GM23338 (cell line): ENCODE results near the gene JAKMIP2. TPM values are rescaled to one million over a fixed set of nuclear protein-coding genes. Genes with fewer than 3 reads are reported as not detected.

Experiments
- ATAC-seq: fragments of 200-7000 bp; cut with Tn5 transposase; 3 replicates; pipeline ENCODE4 v1.9.1; 2020
- DNase-seq: peaks from one replicate; pipeline ENCODE4 v3.0.0-alpha.2; 2015; ENCODE audit warnings: low spot score
- H2AFZ ChIP-seq: fragments of 200-600 bp; sonication (generic); 2 replicates; pipeline ENCODE4 v1.8.0; 2016; ENCODE audit warnings: antibody characterized with exemption, mild to moderate bottlenecking, moderate library complexity
- H3F3A ChIP-seq: fragments of 200-600 bp; sonication (generic); replicated peaks from 2 replicates; pipeline ENCODE4 v1.8.0; 2017; ENCODE audit warnings: antibody characterized with exemption, mixed run types, low read depth
- H3K27ac ChIP-seq: fragments of 200-600 bp; sonication (generic); 2 replicates; pipeline ENCODE4 v1.6.1; 2016; ENCODE audit warnings: low read depth
- H3K27me3 ChIP-seq: fragments of 200-600 bp; sonication (generic); 2 replicates; pipeline ENCODE4 v1.8.0; 2016; ENCODE audit warnings: mild to moderate bottlenecking, mixed run types, moderate library complexity; ENCODE audit not compliant: insufficient read depth
- H3K36me3 ChIP-seq: fragments of 200-600 bp; sonication (generic); 2 replicates; pipeline ENCODE4 v1.8.0; 2016; ENCODE audit warnings: mild to moderate bottlenecking; ENCODE audit not compliant: insufficient read depth
- H3K4me1 ChIP-seq: fragments of 200-600 bp; sonication (generic); 2 replicates; pipeline ENCODE4 v1.8.0; 2016; ENCODE audit warnings: mild to moderate bottlenecking, moderate library complexity; ENCODE audit not compliant: insufficient read depth
- H3K4me2 ChIP-seq: fragments of 200-600 bp; sonication (generic); 2 replicates; pipeline ENCODE4 v1.7.1; 2017; ENCODE audit warnings: mixed run types
- H3K4me3 ChIP-seq: fragments of 200-600 bp; sonication (generic); 2 replicates; pipeline ENCODE4 v1.6.1; 2016; ENCODE audit warnings: mixed run types
- H3K79me2 ChIP-seq: fragments of 200-600 bp; sonication (generic); replicated peaks from 2 replicates; pipeline ENCODE4 v1.8.0; 2017; ENCODE audit warnings: mild to moderate bottlenecking; ENCODE audit not compliant: insufficient read depth
- H3K9me2 ChIP-seq: fragments of 200-600 bp; sonication (generic); 2 replicates; pipeline ENCODE4 v1.8.0; 2017; ENCODE audit not compliant: insufficient read depth
- H4K20me1 ChIP-seq: fragments of 200-600 bp; sonication (generic); replicated peaks from 2 replicates; pipeline ENCODE4 v1.8.0; 2017; ENCODE audit warnings: mild to moderate bottlenecking; ENCODE audit not compliant: insufficient read depth
- H3K27ac Mint-ChIP-seq: 2 replicates; pipeline ENCODE4 v1.8.0; 2020; ENCODE audit warnings: inconsistent platforms, mild to moderate bottlenecking, moderate library complexity, mixed read lengths
- H3K27me3 Mint-ChIP-seq: 3 replicates; pipeline ENCODE4 v1.8.0; 2022; ENCODE audit warnings: low read depth, mild to moderate bottlenecking, moderate library complexity, mixed read lengths, inconsistent platforms; ENCODE audit not compliant: insufficient read depth, poor library complexity
- H3K36me3 Mint-ChIP-seq: 3 replicates; pipeline ENCODE4 v1.8.0; 2021; ENCODE audit warnings: low read depth, mild to moderate bottlenecking, inconsistent platforms, moderate library complexity, mixed read lengths
- H3K4me1 Mint-ChIP-seq: 3 replicates; pipeline ENCODE4 v1.8.0; 2020; ENCODE audit warnings: mild to moderate bottlenecking, inconsistent platforms, mixed read lengths
- H3K4me3 Mint-ChIP-seq: 3 replicates; pipeline ENCODE4 v1.8.0; 2021; ENCODE audit warnings: moderate library complexity, mild to moderate bottlenecking, inconsistent platforms, mixed read lengths
- H3K9me3 Mint-ChIP-seq: 3 replicates; pipeline ENCODE4 v1.8.0; 2020; ENCODE audit warnings: moderate library complexity, mild to moderate bottlenecking, inconsistent platforms, mixed read lengths
- CREB1 ChIP-seq: fragments of 250-450 bp; sonication (Bioruptor Pico); IDR thresholded peaks from 2 replicates; pipeline ENCODE4 v1.5.0; 2020; ENCODE audit warnings: low read depth, mild to moderate bottlenecking, moderate library complexity
- CTCF ChIP-seq, 2 experiments: fragments of 200-600 bp in 1 of 2; sonication (generic) in 1 of 2; conservative IDR thresholded peaks; 2 replicates each; pipeline versions ENCODE4 v1.5.1 to v1.6.1; 2016 to 2017; ENCODE audit warnings: antibody characterized with exemption in 2 of 2, low read depth in 2 of 2, mild to moderate bottlenecking in 2 of 2, moderate library complexity in 1 of 2
- ETS1 ChIP-seq: IDR thresholded peaks from 2 replicates; pipeline ENCODE4 v1.6.1; 2016; ENCODE audit warnings: antibody characterized with exemption
- EZH2 ChIP-seq: fragments of 200-600 bp; sonication (generic); IDR thresholded peaks from one replicate; pipeline ENCODE4 v1.8.0; 2017; ENCODE audit warnings: antibody characterized with exemption, mild to moderate bottlenecking, low read depth; ENCODE audit not compliant: unreplicated experiment
- EZH2phosphoT487 ChIP-seq: fragments of 200-600 bp; sonication (generic); IDR thresholded peaks from one replicate; pipeline ENCODE4 v1.8.1; 2018; ENCODE audit warnings: antibody characterized with exemption; ENCODE audit not compliant: unreplicated experiment
- JUNB ChIP-seq: IDR thresholded peaks from one replicate; pipeline ENCODE4 v1.6.1; 2016; ENCODE audit warnings: antibody characterized with exemption; ENCODE audit not compliant: unreplicated experiment
- NANOG ChIP-seq: IDR thresholded peaks from 2 replicates; pipeline ENCODE4 v1.6.1; 2016; ENCODE audit warnings: antibody characterized with exemption, borderline replicate concordance
- STAT1 ChIP-seq: IDR thresholded peaks from one replicate; pipeline ENCODE4 v1.6.1; 2016; ENCODE audit warnings: antibody characterized with exemption; ENCODE audit not compliant: unreplicated experiment
- ZNF114 ChIP-seq: fragments of 250-450 bp; sonication (Bioruptor Pico); IDR thresholded peaks from 2 replicates; pipeline ENCODE4 v1.5.0; 2020; ENCODE audit warnings: mild to moderate bottlenecking, moderate library complexity
- ZNF331 ChIP-seq: fragments of 250-450 bp; sonication (Bioruptor Pico); IDR thresholded peaks from 2 replicates; pipeline ENCODE4 v1.5.0; 2020; ENCODE audit warnings: low read depth, mild to moderate bottlenecking, moderate library complexity
- polyA plus RNA-seq: library from polyadenylated mRNA; unstranded; fragments of >200 nt; fragmentation: Nextera tagmentation; extraction: Ambion mirVana; gene quantifications from 2 replicates; pipeline ENCODE4 v1.2.1, GENCODE V29; 2016
- total RNA-seq: library from RNA; depleted of rRNA; stranded (reverse); fragments of >200 nt; shearing (Covaris generic); gene quantifications from 2 replicates; pipeline ENCODE4 v1.2.3, GENCODE V29; 2014
- TF ChIP-seq, protein P1 (sequence below): IDR thresholded peaks from one replicate; pipeline ENCODE4 v1.6.1; 2018; ENCODE audit warnings: antibody characterized with exemption; ENCODE audit not compliant: unreplicated experiment

The JAKMIP2 gene
- total and polyA plus RNA-seq, 2 experiments from 2014 or later: 20.5 to 27.2 TPM

DNA sequence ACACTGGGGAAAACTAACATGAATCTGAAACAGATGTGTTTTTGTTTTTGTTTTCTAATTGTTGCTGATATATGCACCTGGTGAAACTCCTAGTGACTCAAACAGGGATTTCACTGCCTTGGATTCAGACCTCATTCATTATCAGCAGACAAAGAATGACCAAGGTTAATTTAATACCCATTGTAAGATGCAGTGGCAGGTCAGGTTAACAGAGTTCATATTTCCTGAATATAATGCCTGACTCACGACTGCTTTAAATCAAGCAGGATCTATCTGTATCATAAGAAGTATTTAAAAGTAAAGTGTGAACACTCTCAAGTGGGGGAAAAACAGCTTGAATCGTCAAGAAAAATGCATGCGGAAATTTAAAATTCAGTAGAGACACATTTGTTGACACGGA, 5.5 kb downstream of the JAKMIP2 start:
- Histone ChIP-seq H3K9me2 (no peaks in the 10 kb centered on the region), H3K27ac (no peak overlapping the region), H3K4me2 (no peak overlapping the region), H2AFZ (no peak overlapping the region), H3K4me3 (no peak overlapping the region), H3K4me1 (peaks cover 52% of the 10 kb centered on the region), H3K79me2 (peaks cover 97% of the 10 kb centered on the region), H3K36me3 (no peaks in the 10 kb centered on the region), H3K27me3 (no peaks in the 10 kb centered on the region), H4K20me1 (no peaks in the 10 kb centered on the region; the same call in 1 of the 2 replicates), H3F3A (no peaks in the 10 kb centered on the region; the same call in 1 of the 2 replicates)
- DNase-seq (no peak), ATAC-seq (no peak)
- Mint-ChIP-seq H3K36me3 (peaks cover 21% of the 10 kb centered on the region), H3K27me3 (peaks cover 2% of the 10 kb centered on the region), H3K4me3 (no peak overlapping the region), H3K27ac (no peak overlapping the region), H3K9me3 (peaks cover 17% of the 10 kb centered on the region), H3K4me1 (peaks cover 50% of the 10 kb centered on the region)
- TF ChIP-seq EZH2 (no peak), CTCF (conservative IDR thresholded peaks at IDR 0.05; ENCODE audit: low read depth in 2 of 2) (no peak), EZH2phosphoT487 (no peak), STAT1 (no peak), JUNB (no peak), ZNF331 (CRISPR knock-in tag) (no peak), CREB1 (CRISPR knock-in tag) (no peak)
- TF ChIP-seq, protein P1, sequence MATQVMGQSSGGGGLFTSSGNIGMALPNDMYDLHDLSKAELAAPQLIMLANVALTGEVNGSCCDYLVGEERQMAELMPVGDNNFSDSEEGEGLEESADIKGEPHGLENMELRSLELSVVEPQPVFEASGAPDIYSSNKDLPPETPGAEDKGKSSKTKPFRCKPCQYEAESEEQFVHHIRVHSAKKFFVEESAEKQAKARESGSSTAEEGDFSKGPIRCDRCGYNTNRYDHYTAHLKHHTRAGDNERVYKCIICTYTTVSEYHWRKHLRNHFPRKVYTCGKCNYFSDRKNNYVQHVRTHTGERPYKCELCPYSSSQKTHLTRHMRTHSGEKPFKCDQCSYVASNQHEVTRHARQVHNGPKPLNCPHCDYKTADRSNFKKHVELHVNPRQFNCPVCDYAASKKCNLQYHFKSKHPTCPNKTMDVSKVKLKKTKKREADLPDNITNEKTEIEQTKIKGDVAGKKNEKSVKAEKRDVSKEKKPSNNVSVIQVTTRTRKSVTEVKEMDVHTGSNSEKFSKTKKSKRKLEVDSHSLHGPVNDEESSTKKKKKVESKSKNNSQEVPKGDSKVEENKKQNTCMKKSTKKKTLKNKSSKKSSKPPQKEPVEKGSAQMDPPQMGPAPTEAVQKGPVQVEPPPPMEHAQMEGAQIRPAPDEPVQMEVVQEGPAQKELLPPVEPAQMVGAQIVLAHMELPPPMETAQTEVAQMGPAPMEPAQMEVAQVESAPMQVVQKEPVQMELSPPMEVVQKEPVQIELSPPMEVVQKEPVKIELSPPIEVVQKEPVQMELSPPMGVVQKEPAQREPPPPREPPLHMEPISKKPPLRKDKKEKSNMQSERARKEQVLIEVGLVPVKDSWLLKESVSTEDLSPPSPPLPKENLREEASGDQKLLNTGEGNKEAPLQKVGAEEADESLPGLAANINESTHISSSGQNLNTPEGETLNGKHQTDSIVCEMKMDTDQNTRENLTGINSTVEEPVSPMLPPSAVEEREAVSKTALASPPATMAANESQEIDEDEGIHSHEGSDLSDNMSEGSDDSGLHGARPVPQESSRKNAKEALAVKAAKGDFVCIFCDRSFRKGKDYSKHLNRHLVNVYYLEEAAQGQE: no peak

DNA sequence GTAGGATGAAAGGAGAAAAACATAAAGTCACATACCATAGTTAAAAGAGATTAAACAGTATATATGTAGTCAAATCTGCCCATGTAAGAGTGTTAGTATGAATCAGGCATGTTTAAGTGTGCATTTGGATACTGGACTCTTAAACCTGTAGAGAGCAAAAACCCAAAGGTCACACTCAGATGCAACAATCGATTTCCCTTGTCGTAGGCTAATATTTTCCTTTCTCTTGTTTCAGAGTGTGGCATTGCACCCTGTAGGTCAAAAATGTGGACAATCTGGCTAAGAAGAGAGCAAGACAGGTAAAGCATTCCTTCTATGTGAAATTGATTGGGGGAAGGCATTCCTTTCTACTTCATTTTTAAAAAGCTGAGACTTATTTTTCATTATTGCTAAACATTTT, 8.9 kb downstream of the JAKMIP2 start:
- Mint-ChIP-seq H3K9me3 (peaks cover 17% of the 10 kb centered on the region), H3K27me3 (peaks cover 2% of the 10 kb centered on the region), H3K36me3 (peaks cover 21% of the 10 kb centered on the region), H3K27ac (peak overlapping the region; percentile 2; the same call in 1 of the 2 replicates), H3K4me1 (peaks cover 29% of the 10 kb centered on the region), H3K4me3 (no peak overlapping the region)
- H3K27me3 ChIP-seq: no peaks in the 10 kb centered on the region
- no peaks in the 10 kb centered on the region for H3K36me3 ChIP-seq
- no peaks in the 10 kb centered on the region; the same call in 1 of the 2 replicates for H4K20me1 ChIP-seq
- no peak overlapping the region for H3K4me3 ChIP-seq
- H3F3A ChIP-seq: no peaks in the 10 kb centered on the region
- no peaks in the 10 kb centered on the region for H3K9me2 ChIP-seq
- H3K79me2 ChIP-seq: peaks cover 88% of the 10 kb centered on the region
- H3K4me1 ChIP-seq: peaks cover 27% of the 10 kb centered on the region
- H2AFZ ChIP-seq: no peak overlapping the region
- H3K4me2 ChIP-seq: peak overlapping the region; percentile 21; the same call in 1 of the 2 replicates
- DNase-seq (no peak), ATAC-seq (no peak)
- peak overlapping the region; percentile 55; the same call in 1 of the 2 replicates for H3K27ac ChIP-seq
- no peak for TF ChIP-seq STAT1
- TF ChIP-seq ETS1: no peak
- no peak for TF ChIP-seq NANOG
- TF ChIP-seq CREB1 (CRISPR knock-in tag): no peak
- no peak for TF ChIP-seq ZNF114
- no peak for TF ChIP-seq JUNB
- TF ChIP-seq CTCF (conservative IDR thresholded peaks at IDR 0.05; ENCODE audit: low read depth in 2 of 2): no peak
- TF ChIP-seq EZH2: no peak
- TF ChIP-seq, protein P1: no peak
- TF ChIP-seq EZH2phosphoT487: no peak
